K562 (cell line): ENCODE results near the gene HELT. TPM values are rescaled to one million over a fixed set of nuclear protein-coding genes. Genes with fewer than 3 reads are reported as not detected.
"Not testable (repeated sequence)": the region's sequence is repeated elsewhere in the genome, so short reads cannot be mapped to it uniquely, and the experiment has no call there.

Experiments
- ATAC-seq: fragments of 200-7000 bp; cut with Tn5 transposase; 3 replicates; pipeline ENCODE4 v1.9.1; 2020; ENCODE audit warnings: moderate library complexity
- BruUV-seq: library from RNA; stranded (reverse); fragments of 400-500 nt; replicated peaks from 2 replicates; lab custom pipeline; 2021; lab: Mats Ljungman, UMichigan
- CTCF ChIA-PET: fragments of 300-600 bp; formaldehyde crosslinking; extraction: SDS; loops from one replicate; lab custom pipeline; 2021; ENCODE audit warnings: low intra/inter-chr PET ratio; lab: Yijun Ruan, JAX
- POLR2A ChIA-PET: fragments of 300-600, 350-650 bp; sonication (Branson Sonifier 250); formaldehyde crosslinking; extraction: SDS; loops from one replicate; lab custom pipeline; 2021; ENCODE audit warnings: antibody characterized with exemption, inconsistent platforms; lab: Yijun Ruan, JAX
- DNase-seq, 4 experiments: peaks; one replicate each; pipeline versions ENCODE4 v3.0.0 to v3.0.0-alpha.2; 2011 to 2018; ENCODE audit warnings: low spot score in 3 of 4, mixed read lengths in 3 of 4; ENCODE audit errors: extremely low read depth in 1 of 4
- FAIRE-seq: peaks from 2 replicates; lab custom pipeline; 2011; peaks lifted over from hg19 to GRCh38; lab: Jason Lieb, UNC
- H2AFZ ChIP-seq: 2 replicates; pipeline ENCODE4 v1.6.0; 2011; ENCODE audit warnings: low read depth, low read length, control low read depth, inconsistent platforms
- H3K27ac ChIP-seq: fragments of 200-600 bp; 3 replicates; pipeline ENCODE4 v1.8.0; 2011; ENCODE audit warnings: low read depth, mild to moderate bottlenecking, control low read depth, inconsistent platforms, low read length, moderate library complexity, mixed read lengths; ENCODE audit errors: extremely low read depth
- H3K27me3 ChIP-seq, 2 experiments: fragments of 300-600 bp in 1 of 2; 2 replicates in 1 of 2; 3 replicates in 1 of 2; pipeline versions ENCODE4 v1.6.0 to v1.8.0; 2011; ENCODE audit warnings: inconsistent platforms in 2 of 2, low read length in 2 of 2, mild to moderate bottlenecking in 1 of 2, mixed read lengths in 1 of 2, moderate library complexity in 1 of 2; ENCODE audit not compliant: control insufficient read depth in 2 of 2, insufficient read depth in 2 of 2
- H3K36me3 ChIP-seq: fragments of 300-600 bp; 3 replicates; pipeline ENCODE4 v1.8.0; 2011; ENCODE audit warnings: mild to moderate bottlenecking, low read length, inconsistent platforms; ENCODE audit not compliant: control insufficient read depth, insufficient read depth
- H3K4me1 ChIP-seq, 2 experiments: fragments of 200-600 bp in 1 of 2; replicated peaks in 1 of 2; 2 replicates in 1 of 2; 3 replicates in 1 of 2; pipeline versions ENCODE4 v1.5.1 to v1.8.0; 2011; ENCODE audit warnings: inconsistent platforms in 2 of 2, low read length in 2 of 2, mild to moderate bottlenecking in 1 of 2, mixed read lengths in 1 of 2, moderate library complexity in 1 of 2; ENCODE audit not compliant: control insufficient read depth in 2 of 2, insufficient read depth in 2 of 2
- H3K4me2 ChIP-seq: 2 replicates; pipeline ENCODE4 v1.6.1; 2011; ENCODE audit warnings: low read length, control low read depth, inconsistent platforms, mixed read lengths; ENCODE audit not compliant: insufficient read depth
- H3K4me3 ChIP-seq: fragments of 200-600 bp; sonication (generic), shearing (Covaris generic); 2 replicates; pipeline ENCODE4 v1.5.1; 2016; ENCODE audit warnings: control low read depth, inconsistent platforms
- H3K79me2 ChIP-seq: fragments of 200-600 bp; 3 replicates; pipeline ENCODE4 v1.8.0; 2011; ENCODE audit warnings: low read length, inconsistent platforms; ENCODE audit not compliant: control insufficient read depth, insufficient read depth
- H3K9ac ChIP-seq, 2 experiments: 2 replicates each; pipeline versions ENCODE4 v1.6.0 to v1.6.1; 2011; ENCODE audit warnings: low read depth in 2 of 2, low read length in 2 of 2, control low read depth in 1 of 2, inconsistent platforms in 1 of 2, mild to moderate bottlenecking in 1 of 2, mixed read lengths in 1 of 2; ENCODE audit not compliant: insufficient read depth in 1 of 2
- H3K9me1 ChIP-seq: one replicate; pipeline ENCODE4 v1.6.0; 2011; ENCODE audit warnings: inconsistent platforms, mild to moderate bottlenecking, low read length, moderate library complexity; ENCODE audit not compliant: control insufficient read depth, insufficient read depth
- H3K9me3 ChIP-seq: replicated peaks from 2 replicates; pipeline ENCODE4 v1.5.1; 2011; ENCODE audit warnings: low read depth, low read length, inconsistent platforms; ENCODE audit not compliant: control insufficient read depth, insufficient read depth
- H4K20me1 ChIP-seq: replicated peaks from 2 replicates; pipeline ENCODE4 v1.6.1; 2011; ENCODE audit warnings: low read length, inconsistent platforms, mixed read lengths; ENCODE audit not compliant: control insufficient read depth, insufficient read depth
- FOXK1 ChIP-seq: sonication (generic); formaldehyde crosslinking; IDR thresholded peaks from 2 replicates; pipeline ENCODE4 v1.8.0; 2022; ENCODE audit warnings: missing genetic modification reagents, mild to moderate bottlenecking, borderline replicate concordance
- RAD21 ChIP-seq, 2 experiments: fragments of 250-450 bp in 1 of 2; fragments of 450-650 bp in 1 of 2; sonication (Bioruptor Pico) in 1 of 2; formaldehyde crosslinking in 1 of 2; IDR thresholded peaks in 1 of 2; conservative IDR thresholded peaks in 1 of 2; 2 replicates each; pipeline versions ENCODE4 v1.4.0 to v1.8.0; 2020 to 2022; ENCODE audit warnings: mild to moderate bottlenecking in 2 of 2, moderate library complexity in 1 of 2
- ZKSCAN8 ChIP-seq: fragments of 200-800 bp; sonication (Bioruptor generic); IDR thresholded peaks from 2 replicates; pipeline ENCODE4 v1.6.1; 2016; ENCODE audit warnings: missing genetic modification characterization, missing compliant biosample characterization
- ZNF347 ChIP-seq: fragments of 450-650 bp; formaldehyde crosslinking; IDR thresholded peaks from 2 replicates; pipeline ENCODE4 v1.4.0; 2020; ENCODE audit warnings: low read depth, mild to moderate bottlenecking, moderate library complexity
- ZNF57 ChIP-seq: fragments of 450-650 bp; formaldehyde crosslinking; IDR thresholded peaks from 2 replicates; pipeline ENCODE4 v1.4.0; 2020; ENCODE audit warnings: mild to moderate bottlenecking, moderate library complexity
- WGBS: fragments of 100-300 bp; shearing (Covaris generic); methylation state at CpG from one replicate; pipeline ENCODE4 v1.1.6; 2016; ENCODE audit warnings: low coverage, mixed read lengths; ENCODE audit not compliant: insufficient coverage; ENCODE audit errors: missing lambda C conversion rate; 5-methylcytosine and 5-hydroxymethylcytosine counted together
- in situ Hi-C: fragments of 300-500 bp; cut with MboI; formaldehyde crosslinking; loops from 4 replicates; pipeline ENCODE4 v1.15.0; 2018; ENCODE audit warnings: inconsistent platforms, mixed read lengths
- intact Hi-C: fragments of 100-400 bp; cut with micrococcal nuclease; formaldehyde crosslinking; loops from 2 replicates; pipeline ENCODE4 v1.14.2; 2022
- polyA plus RNA-seq, 8 experiments: library from polyadenylated mRNA; depleted of rRNA in 4 of 8; stranded (reverse) in 5 of 8; unstranded in 3 of 8; fragments of >200 nt; fragmentation: Nextera tagmentation in 2 of 8; fragmentation: Illumina TruSeq in 1 of 8; extraction: Ambion mirVana in 2 of 8; extraction: Trizol in 1 of 8; gene quantifications; 2 replicates each; pipeline versions ENCODE4 v1.2.1 to v1.2.3, GENCODE V29; 2011 to 2014; ENCODE audit warnings: inconsistent platforms in 1 of 8, missing spikeins in 1 of 8
- total RNA-seq, 7 experiments: library from RNA; depleted of rRNA in 6 of 7; stranded (reverse); fragments of >200 nt in 6 of 7; fragmentation: Illumina TruSeq in 2 of 7; extraction: Trizol in 2 of 7; gene quantifications; 2 replicates each; pipeline versions ENCODE4 v1.2.1 to v1.2.3, GENCODE V29; 2011 to 2021; ENCODE audit warnings: low replicate concordance in 1 of 7

The HELT gene
- total and polyA plus RNA-seq, 9 of the 15 experiments (the other 6 are each of a cell fraction or from before 2014, with no cell fraction given), result not detected

DNA sequence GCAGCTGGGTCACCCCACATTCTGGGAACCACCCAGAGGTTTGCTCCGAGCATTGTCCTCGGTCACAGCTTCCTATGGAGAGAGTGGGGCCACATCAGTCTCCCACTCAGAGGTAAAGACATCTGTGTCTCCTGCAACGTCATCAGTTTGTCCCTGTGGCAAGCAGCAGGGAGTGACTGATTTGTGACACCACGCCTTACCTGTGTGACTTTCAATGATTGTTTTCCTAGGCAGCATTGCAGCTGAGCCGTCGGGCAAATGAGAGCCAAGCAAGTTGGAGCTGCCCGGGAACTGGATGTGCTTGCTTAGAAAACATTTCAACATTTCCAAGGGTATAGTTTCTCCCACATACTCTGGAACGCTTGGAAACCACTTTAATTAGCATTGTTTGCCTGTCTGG is 29.7 kb upstream of the HELT start (continued):
- no peak for TF ChIP-seq RAD21 (CRISPR knock-in tag; conservative IDR thresholded peaks at IDR 0.05 in 1 of 2, IDR thresholded peaks at IDR 0.05 in 1 of 2)
- no peak for TF ChIP-seq ZNF57
- no peak for TF ChIP-seq ZKSCAN8 (CRISPR knock-in tag)
- no peak for TF ChIP-seq ZNF347 (CRISPR knock-in tag)
- TF ChIP-seq FOXK1, result no peak

DNA sequence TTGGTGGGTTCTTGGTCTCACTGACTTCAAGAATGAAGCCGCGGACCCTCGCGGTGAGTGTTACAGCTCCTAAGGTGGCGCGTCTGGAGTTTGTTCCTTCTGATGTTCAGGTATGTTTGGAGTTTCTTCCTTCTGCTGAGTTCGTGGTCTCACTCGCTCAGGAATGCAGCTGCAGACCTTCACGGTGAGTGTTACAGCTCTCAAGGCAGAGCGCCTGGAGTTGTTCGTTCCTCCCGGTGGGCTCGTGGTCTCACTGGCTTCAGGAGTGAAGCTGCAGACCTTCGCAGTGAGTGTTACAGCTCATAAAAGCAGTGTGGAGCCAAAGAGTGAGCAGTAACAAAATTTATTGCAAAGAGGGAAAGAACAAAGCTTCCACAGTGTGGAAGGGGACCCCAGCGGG is 29.0 kb upstream of the HELT start:
- H3K9ac ChIP-seq, DNase-seq, H3K79me2 ChIP-seq, H4K20me1 ChIP-seq, H3K9me1 ChIP-seq, ATAC-seq, H3K27ac ChIP-seq, H3K9me3 ChIP-seq, CTCF ChIA-PET, intact Hi-C loops, H3K4me2 ChIP-seq, H3K4me1 ChIP-seq, H2AFZ ChIP-seq, in situ Hi-C loops, H3K36me3 ChIP-seq, FAIRE-seq, POLR2A ChIA-PET, H3K4me3 ChIP-seq, BruUV-seq: not testable (repeated sequence)
- peaks cover 20 to 43% of the 10 kb centered on the region in 2 experiments for H3K27me3 ChIP-seq
- WGBS, result 0% methylated on average over 1 of the region's 15 CpGs

GRCh38 chr4:184990131-184990530 is 28.2 kb upstream of the HELT start:
- CTCF ChIA-PET, FAIRE-seq: not testable (repeated sequence)

More at GRCh38 chr4:184990131-184990530, 28.2 kb upstream of the HELT start:
- POLR2A ChIA-PET, ATAC-seq, intact Hi-C loops, H3K4me1 ChIP-seq, H4K20me1 ChIP-seq, H2AFZ ChIP-seq, H3K9me1 ChIP-seq, H3K4me3 ChIP-seq, H3K79me2 ChIP-seq, DNase-seq, H3K9ac ChIP-seq, H3K27ac ChIP-seq, BruUV-seq, H3K36me3 ChIP-seq, H3K4me2 ChIP-seq, H3K9me3 ChIP-seq: not testable (repeated sequence)
- peaks cover 22 to 52% of the 10 kb centered on the region in 2 experiments for H3K27me3 ChIP-seq
- in situ Hi-C loops, result loop anchor here (10.0 kb wide), 1 partner anchor 1335 kb away; no protein-coding TSS in a partner anchor
- 3% methylated on average over 7 of the region's 34 CpGs for WGBS
